ENCODE data around the gene XPNPEP3.

- no peak for TF ChIP-seq CTCF (IDR thresholded peaks at IDR 0.05)
- TF ChIP-seq POLR2A (IDR thresholded peaks at IDR 0.05): no peak
Measured at GRCh38 chr22:40920526-40920925, 63.6 kb downstream of the XPNPEP3 start.
